HFF-Myc (cell line): ENCODE data around the gene KIF24.
"Not testable (repeated sequence)": the region's sequence is repeated elsewhere in the genome, so short reads cannot be mapped to it uniquely, and the experiment has no call there.

ENCODE experiments used
- DNase-seq: peaks from one replicate; pipeline ENCODE4 v3.0.0-alpha.2; 2011; ENCODE audit warnings: low read depth; ENCODE audit errors: extremely low read depth
- H3K4me3 ChIP-seq: replicated peaks from 2 replicates; pipeline ENCODE4 v1.5.1; 2011; ENCODE audit warnings: low read depth, mild to moderate bottlenecking, control low read depth, low read length
- CTCF ChIP-seq: IDR thresholded peaks from 2 replicates; pipeline ENCODE4 v1.5.1; 2012; ENCODE audit warnings: mild to moderate bottlenecking, low read depth, low read length, control low read depth; ENCODE audit errors: missing control alignments

Gene KIF24

GRCh38 chr9:34341659-34342295 lies 12.7 kb upstream of the KIF24 start:
- no peak for DNase-seq
- TF ChIP-seq CTCF: no peak

GRCh38 chr9:34338665-34339385 lies 9.8 kb upstream of the KIF24 start:
- no peak for TF ChIP-seq CTCF
- no peak overlapping the region for H3K4me3 ChIP-seq
- DNase-seq: no peak

More at GRCh38 chr9:34341659-34342295, 12.7 kb upstream of the KIF24 start:
- H3K4me3 ChIP-seq: no peak overlapping the region

GRCh38 chr9:34338079-34338478 lies 9.0 kb upstream of the KIF24 start:
- not testable (repeated sequence) for DNase-seq, H3K4me3 ChIP-seq

- DNase-seq: no peak
- no peak overlapping the region for H3K4me3 ChIP-seq
- no peak for TF ChIP-seq CTCF
Observed at GRCh38 chr9:34337403-34337802, 8.3 kb upstream of the KIF24 start.

GRCh38 chr9:34335376-34335775 lies 6.3 kb upstream of the KIF24 start:
- DNase-seq: no peak
- H3K4me3 ChIP-seq: no peak overlapping the region
- no peak for TF ChIP-seq CTCF

- no peak overlapping the region for H3K4me3 ChIP-seq
- TF ChIP-seq CTCF: no peak
- DNase-seq: no peak
Observed at GRCh38 chr9:34334916-34335315, 5.8 kb upstream of the KIF24 start.

GRCh38 chr9:34334337-34334824 lies 5.3 kb upstream of the KIF24 start:
- no peak for TF ChIP-seq CTCF
- no peak overlapping the region for H3K4me3 ChIP-seq
- no peak for DNase-seq
